Measurements from ENCODE around the gene CAPN15. TPM values are rescaled to one million over a fixed set of nuclear protein-coding genes. Genes with fewer than 3 reads are reported as not detected.
A peak's percentile ranks its signal among the peaks of the same experiment; 100 is the strongest.

The CAPN15 gene
- polyA plus RNA-seq, 3 donors: 3.4 to 42.6 (median 3.9) TPM

DNA sequence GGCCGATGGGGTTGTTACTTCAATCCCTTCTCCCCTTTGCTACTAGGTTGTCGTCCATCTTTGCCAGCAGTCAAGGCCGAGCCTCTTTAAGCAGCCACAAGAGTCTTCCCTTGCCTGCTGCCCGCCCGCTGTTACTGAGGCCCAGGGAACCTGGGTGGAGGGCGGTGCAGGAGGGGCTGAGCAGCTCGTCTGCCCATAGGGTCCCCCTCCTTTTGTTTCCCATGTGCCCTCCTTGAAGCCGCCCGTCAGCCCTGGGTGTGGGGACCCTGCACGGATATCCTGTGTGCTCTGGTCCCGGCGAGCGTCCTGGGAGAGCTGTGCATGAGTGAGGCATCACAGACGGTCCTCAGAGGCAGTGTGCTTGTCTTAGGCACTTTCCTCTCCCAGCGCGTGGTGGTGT lies 37.9 kb upstream of the CAPN15 start:
- Mint-ChIP-seq H3K4me1 (no peaks in the 10 kb centered on the region), H3K9me3 (no peaks in the 10 kb centered on the region), H3K27me3 (ENCODE audit: low read depth in 3 of 3) (no peaks in the 10 kb centered on the region), H3K4me3 (no peak overlapping the region), H3K36me3 (peaks cover 5 to 19% of the 10 kb centered on the region in 2 donors), H3K27ac (peak overlapping the region in 2 of 7 donors; percentile 11 to 37)
- no peak overlapping the region for H3K4me3 ChIP-seq (replicated peaks in 1 of 3; ENCODE audit: low read depth in 2 of 3, low read length in 3 of 3)
- no peaks in the 10 kb centered on the region for H3K36me3 ChIP-seq (replicated peaks in 1 of 2; ENCODE audit: control insufficient read depth in 1 of 2, insufficient read depth in 2 of 2, low read length in 2 of 2)
- no peaks in the 10 kb centered on the region for H3K79me2 ChIP-seq (ENCODE audit: insufficient read depth, low read length)
- H3K9ac ChIP-seq (ENCODE audit: insufficient read depth, low read length, poor library complexity, severe bottlenecking): no peak overlapping the region
- no peak overlapping the region for H3K27ac ChIP-seq (ENCODE audit: low read depth in 1 of 2, low read length in 2 of 2)
- no peak for DNase-seq
- no peaks in the 10 kb centered on the region for H3K27me3 ChIP-seq (ENCODE audit: control insufficient read depth in 2 of 2, insufficient read depth in 2 of 2, low read length in 2 of 2)
- no peaks in the 10 kb centered on the region for H3K9me3 ChIP-seq (replicated peaks in 1 of 2; ENCODE audit: control insufficient read depth in 1 of 2, insufficient read depth in 1 of 2, low read length in 2 of 2)
- 96% methylated on average over 13 of the region's 16 CpGs for WGBS (ENCODE audit: insufficient coverage)
- TF ChIP-seq, protein P1, sequence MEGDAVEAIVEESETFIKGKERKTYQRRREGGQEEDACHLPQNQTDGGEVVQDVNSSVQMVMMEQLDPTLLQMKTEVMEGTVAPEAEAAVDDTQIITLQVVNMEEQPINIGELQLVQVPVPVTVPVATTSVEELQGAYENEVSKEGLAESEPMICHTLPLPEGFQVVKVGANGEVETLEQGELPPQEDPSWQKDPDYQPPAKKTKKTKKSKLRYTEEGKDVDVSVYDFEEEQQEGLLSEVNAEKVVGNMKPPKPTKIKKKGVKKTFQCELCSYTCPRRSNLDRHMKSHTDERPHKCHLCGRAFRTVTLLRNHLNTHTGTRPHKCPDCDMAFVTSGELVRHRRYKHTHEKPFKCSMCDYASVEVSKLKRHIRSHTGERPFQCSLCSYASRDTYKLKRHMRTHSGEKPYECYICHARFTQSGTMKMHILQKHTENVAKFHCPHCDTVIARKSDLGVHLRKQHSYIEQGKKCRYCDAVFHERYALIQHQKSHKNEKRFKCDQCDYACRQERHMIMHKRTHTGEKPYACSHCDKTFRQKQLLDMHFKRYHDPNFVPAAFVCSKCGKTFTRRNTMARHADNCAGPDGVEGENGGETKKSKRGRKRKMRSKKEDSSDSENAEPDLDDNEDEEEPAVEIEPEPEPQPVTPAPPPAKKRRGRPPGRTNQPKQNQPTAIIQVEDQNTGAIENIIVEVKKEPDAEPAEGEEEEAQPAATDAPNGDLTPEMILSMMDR (IDR thresholded peaks at IDR 0.05): no peak
- no peak overlapping the region for H2AFZ ChIP-seq (ENCODE audit: insufficient read depth, low read depth, low read length, poor library complexity, severe bottlenecking)
- no peaks in the 10 kb centered on the region for H4K20me1 ChIP-seq (ENCODE audit: insufficient read depth, low read length)
- no peaks in the 10 kb centered on the region for H3K4me1 ChIP-seq (ENCODE audit: control insufficient read depth in 1 of 2, insufficient read depth in 2 of 2, low read length in 2 of 2)
- no peak overlapping the region for H3K4me2 ChIP-seq (replicated peaks; ENCODE audit: extremely low read depth, low read length, poor library complexity, severe bottlenecking)
- intact Hi-C loops (cut with micrococcal nuclease): no loop called here

DNA sequence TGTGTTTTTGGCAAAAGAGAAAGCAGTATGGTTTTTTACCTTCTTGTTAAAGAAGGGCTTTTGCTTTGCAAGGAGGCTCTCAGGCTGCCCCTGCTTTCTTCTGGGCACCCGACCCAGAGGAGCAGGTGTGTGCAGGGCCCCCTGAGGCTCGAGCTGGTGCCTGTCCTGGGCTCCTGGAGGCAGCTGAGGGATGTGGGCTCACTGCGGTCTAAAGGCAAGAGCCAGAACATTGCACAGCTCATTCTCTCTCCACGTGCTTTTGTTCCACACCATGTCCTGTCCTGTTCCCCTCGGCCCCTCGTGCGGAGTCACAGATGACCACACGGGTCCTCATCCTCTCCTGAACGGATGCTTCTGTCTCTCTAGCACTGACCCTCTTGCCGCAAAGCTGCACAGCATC lies 36.7 kb upstream of the CAPN15 start:
- Histone ChIP-seq H3K9me3 (replicated peaks in 1 of 2; ENCODE audit: control insufficient read depth in 1 of 2, insufficient read depth in 1 of 2, low read length in 2 of 2) (no peaks in the 10 kb centered on the region), H3K4me2 (replicated peaks; ENCODE audit: extremely low read depth, low read length, poor library complexity, severe bottlenecking) (no peak overlapping the region), H3K4me1 (ENCODE audit: control insufficient read depth in 1 of 2, insufficient read depth in 2 of 2, low read length in 2 of 2) (no peaks in the 10 kb centered on the region), H3K9ac (ENCODE audit: insufficient read depth, low read length, poor library complexity, severe bottlenecking) (no peak overlapping the region), H3K27me3 (ENCODE audit: control insufficient read depth in 2 of 2, insufficient read depth in 2 of 2, low read length in 2 of 2) (no peaks in the 10 kb centered on the region), H3K4me3 (replicated peaks in 1 of 3; ENCODE audit: low read depth in 2 of 3, low read length in 3 of 3) (no peak overlapping the region), H4K20me1 (ENCODE audit: insufficient read depth, low read length) (no peaks in the 10 kb centered on the region), H3K27ac (ENCODE audit: low read depth in 1 of 2, low read length in 2 of 2) (no peak overlapping the region), H3K36me3 (replicated peaks in 1 of 2; ENCODE audit: control insufficient read depth in 1 of 2, insufficient read depth in 2 of 2, low read length in 2 of 2) (no peaks in the 10 kb centered on the region), H2AFZ (ENCODE audit: insufficient read depth, low read depth, low read length, poor library complexity, severe bottlenecking) (no peak overlapping the region), H3K79me2 (ENCODE audit: insufficient read depth, low read length) (no peaks in the 10 kb centered on the region)
- intact Hi-C loops (cut with micrococcal nuclease): no loop called here
- H3K4me3 Mint-ChIP-seq: no peak overlapping the region
- WGBS (ENCODE audit: insufficient coverage): 99% methylated on average over 8 of the region's 10 CpGs
- no peaks in the 10 kb centered on the region for H3K4me1 Mint-ChIP-seq
- H3K36me3 Mint-ChIP-seq: peaks cover 5 to 15% of the 10 kb centered on the region in 2 donors
- TF ChIP-seq, protein P1 (IDR thresholded peaks at IDR 0.05): no peak
- H3K27ac Mint-ChIP-seq: no peak overlapping the region
- no peak for DNase-seq
- H3K9me3 Mint-ChIP-seq: no peaks in the 10 kb centered on the region
- no peaks in the 10 kb centered on the region for H3K27me3 Mint-ChIP-seq (ENCODE audit: low read depth in 3 of 3)

Data from CD14-positive monocyte (primary cell).